GM19324 (cell line): ENCODE measurements around the gene IGFALS.
"Not testable (repeated sequence)": the region's sequence is repeated elsewhere in the genome, so short reads cannot be mapped to it uniquely, and the experiment has no call there.

Experiments
- ATAC-seq: cut with Tn5 transposase; IDR thresholded peaks from one replicate; pipeline ENCODE4 v1.9.1; 2021; ENCODE audit warnings: mild to moderate bottlenecking, moderate library complexity; ENCODE audit not compliant: unreplicated experiment, low FRiP score

The IGFALS gene

GRCh38 chr16:1818204-1818872 lies 24.8 kb upstream of the IGFALS start:
- ATAC-seq, result no peak

GRCh38 chr16:1817716-1818115 lies 24.2 kb upstream of the IGFALS start:
- ATAC-seq, result no peak

- no peak for ATAC-seq
Observed at GRCh38 chr16:1817276-1817589, 23.7 kb upstream of the IGFALS start.

- no peak for ATAC-seq
Observed at GRCh38 chr16:1816396-1817275, 23.1 kb upstream of the IGFALS start.

- ATAC-seq, result no peak
Observed at GRCh38 chr16:1815461-1815860, 22.0 kb upstream of the IGFALS start.

GRCh38 chr16:1812732-1813163 lies 19.2 kb upstream of the IGFALS start:
- ATAC-seq, result no peak

GRCh38 chr16:1810536-1810935 lies 17.0 kb upstream of the IGFALS start:
- no peak for ATAC-seq

GRCh38 chr16:1810106-1810505 lies 16.6 kb upstream of the IGFALS start:
- ATAC-seq, result no peak

- no peak for ATAC-seq
Observed at GRCh38 chr16:1809281-1809801, 15.8 kb upstream of the IGFALS start.

GRCh38 chr16:1808691-1809090 lies 15.2 kb upstream of the IGFALS start:
- ATAC-seq, result no peak

- no peak for ATAC-seq
Observed at GRCh38 chr16:1807626-1808025, 14.1 kb upstream of the IGFALS start.

GRCh38 chr16:1800701-1801100 lies 7.2 kb upstream of the IGFALS start:
- no peak for ATAC-seq

- not testable (repeated sequence) for ATAC-seq
Observed at GRCh38 chr16:1799263-1799662, 5.8 kb upstream of the IGFALS start.

GRCh38 chr16:1794908-1795666 lies 1.6 kb upstream of the IGFALS start:
- ATAC-seq, result no peak

GRCh38 chr16:1794221-1794871 lies 841 bp upstream of the IGFALS start:
- no peak for ATAC-seq

GRCh38 chr16:1792836-1793577 lies 498 bp downstream of the IGFALS start:
- ATAC-seq, result no peak

- ATAC-seq, result no peak
Observed at GRCh38 chr16:1791943-1792812, 1.3 kb downstream of the IGFALS start.

GRCh38 chr16:1791256-1791942 lies 2.1 kb downstream of the IGFALS start:
- no peak for ATAC-seq
